K562 (cell line): Measurements from ENCODE around the gene CEP89. TPM values are rescaled to one million over a fixed set of nuclear protein-coding genes. Genes with fewer than 3 reads are reported as not detected.
"Not testable (repeated sequence)": the region's sequence is repeated elsewhere in the genome, so short reads cannot be mapped to it uniquely, and the experiment has no call there.

Source experiments
- ATAC-seq: fragments of 200-7000 bp; cut with Tn5 transposase; 3 replicates; pipeline ENCODE4 v1.9.1; 2020; ENCODE audit warnings: moderate library complexity
- BruUV-seq: library from RNA; stranded (reverse); fragments of 400-500 nt; replicated peaks from 2 replicates; lab custom pipeline; 2021; lab: Mats Ljungman, UMichigan
- CTCF ChIA-PET: fragments of 300-600 bp; formaldehyde crosslinking; extraction: SDS; loops from one replicate; lab custom pipeline; 2021; ENCODE audit warnings: low intra/inter-chr PET ratio; lab: Yijun Ruan, JAX
- POLR2A ChIA-PET: fragments of 300-600, 350-650 bp; sonication (Branson Sonifier 250); formaldehyde crosslinking; extraction: SDS; loops from one replicate; lab custom pipeline; 2021; ENCODE audit warnings: antibody characterized with exemption, inconsistent platforms; lab: Yijun Ruan, JAX
- DNase-seq, 4 experiments: peaks; one replicate each; pipeline versions ENCODE4 v3.0.0 to v3.0.0-alpha.2; 2011 to 2018; ENCODE audit warnings: low spot score in 3 of 4, mixed read lengths in 3 of 4; ENCODE audit errors: extremely low read depth in 1 of 4
- FAIRE-seq: peaks from 2 replicates; lab custom pipeline; 2011; peaks lifted over from hg19 to GRCh38; lab: Jason Lieb, UNC
- H2AFZ ChIP-seq: 2 replicates; pipeline ENCODE4 v1.6.0; 2011; ENCODE audit warnings: low read depth, low read length, control low read depth, inconsistent platforms
- H3K27ac ChIP-seq: fragments of 200-600 bp; 3 replicates; pipeline ENCODE4 v1.8.0; 2011; ENCODE audit warnings: low read depth, mild to moderate bottlenecking, control low read depth, inconsistent platforms, low read length, moderate library complexity, mixed read lengths; ENCODE audit errors: extremely low read depth
- H3K27me3 ChIP-seq, 2 experiments: fragments of 300-600 bp in 1 of 2; 2 replicates in 1 of 2; 3 replicates in 1 of 2; pipeline versions ENCODE4 v1.6.0 to v1.8.0; 2011; ENCODE audit warnings: inconsistent platforms in 2 of 2, low read length in 2 of 2, mild to moderate bottlenecking in 1 of 2, mixed read lengths in 1 of 2, moderate library complexity in 1 of 2; ENCODE audit not compliant: control insufficient read depth in 2 of 2, insufficient read depth in 2 of 2
- H3K36me3 ChIP-seq: fragments of 300-600 bp; 3 replicates; pipeline ENCODE4 v1.8.0; 2011; ENCODE audit warnings: mild to moderate bottlenecking, low read length, inconsistent platforms; ENCODE audit not compliant: control insufficient read depth, insufficient read depth
- H3K4me1 ChIP-seq, 2 experiments: fragments of 200-600 bp in 1 of 2; replicated peaks in 1 of 2; 2 replicates in 1 of 2; 3 replicates in 1 of 2; pipeline versions ENCODE4 v1.5.1 to v1.8.0; 2011; ENCODE audit warnings: inconsistent platforms in 2 of 2, low read length in 2 of 2, mild to moderate bottlenecking in 1 of 2, mixed read lengths in 1 of 2, moderate library complexity in 1 of 2; ENCODE audit not compliant: control insufficient read depth in 2 of 2, insufficient read depth in 2 of 2
- H3K4me2 ChIP-seq: 2 replicates; pipeline ENCODE4 v1.6.1; 2011; ENCODE audit warnings: low read length, control low read depth, inconsistent platforms, mixed read lengths; ENCODE audit not compliant: insufficient read depth
- H3K4me3 ChIP-seq: fragments of 200-600 bp; sonication (generic), shearing (Covaris generic); 2 replicates; pipeline ENCODE4 v1.5.1; 2016; ENCODE audit warnings: control low read depth, inconsistent platforms
- H3K79me2 ChIP-seq: fragments of 200-600 bp; 3 replicates; pipeline ENCODE4 v1.8.0; 2011; ENCODE audit warnings: low read length, inconsistent platforms; ENCODE audit not compliant: control insufficient read depth, insufficient read depth
- H3K9ac ChIP-seq, 2 experiments: 2 replicates each; pipeline versions ENCODE4 v1.6.0 to v1.6.1; 2011; ENCODE audit warnings: low read depth in 2 of 2, low read length in 2 of 2, control low read depth in 1 of 2, inconsistent platforms in 1 of 2, mild to moderate bottlenecking in 1 of 2, mixed read lengths in 1 of 2; ENCODE audit not compliant: insufficient read depth in 1 of 2
- H3K9me1 ChIP-seq: one replicate; pipeline ENCODE4 v1.6.0; 2011; ENCODE audit warnings: inconsistent platforms, mild to moderate bottlenecking, low read length, moderate library complexity; ENCODE audit not compliant: control insufficient read depth, insufficient read depth
- H3K9me3 ChIP-seq: replicated peaks from 2 replicates; pipeline ENCODE4 v1.5.1; 2011; ENCODE audit warnings: low read depth, low read length, inconsistent platforms; ENCODE audit not compliant: control insufficient read depth, insufficient read depth
- H4K20me1 ChIP-seq: replicated peaks from 2 replicates; pipeline ENCODE4 v1.6.1; 2011; ENCODE audit warnings: low read length, inconsistent platforms, mixed read lengths; ENCODE audit not compliant: control insufficient read depth, insufficient read depth
- MIER1 ChIP-seq: fragments of 450-650 bp; IDR thresholded peaks from 2 replicates; pipeline ENCODE4 v1.6.1; 2016; ENCODE audit warnings: antibody characterized with exemption, mild to moderate bottlenecking, low read depth
- WGBS: fragments of 100-300 bp; shearing (Covaris generic); methylation state at CpG from one replicate; pipeline ENCODE4 v1.1.6; 2016; ENCODE audit warnings: low coverage, mixed read lengths; ENCODE audit not compliant: insufficient coverage; ENCODE audit errors: missing lambda C conversion rate; 5-methylcytosine and 5-hydroxymethylcytosine counted together
- in situ Hi-C: fragments of 300-500 bp; cut with MboI; formaldehyde crosslinking; loops from 4 replicates; pipeline ENCODE4 v1.15.0; 2018; ENCODE audit warnings: inconsistent platforms, mixed read lengths
- intact Hi-C: fragments of 100-400 bp; cut with micrococcal nuclease; formaldehyde crosslinking; loops from 2 replicates; pipeline ENCODE4 v1.14.2; 2022
- polyA plus RNA-seq, 8 experiments: library from polyadenylated mRNA; depleted of rRNA in 4 of 8; stranded (reverse) in 5 of 8; unstranded in 3 of 8; fragments of >200 nt; fragmentation: Nextera tagmentation in 2 of 8; fragmentation: Illumina TruSeq in 1 of 8; extraction: Ambion mirVana in 2 of 8; extraction: Trizol in 1 of 8; gene quantifications; 2 replicates each; pipeline versions ENCODE4 v1.2.1 to v1.2.3, GENCODE V29; 2011 to 2014; ENCODE audit warnings: inconsistent platforms in 1 of 8, missing spikeins in 1 of 8
- total RNA-seq, 7 experiments: library from RNA; depleted of rRNA in 6 of 7; stranded (reverse); fragments of >200 nt in 6 of 7; fragmentation: Illumina TruSeq in 2 of 7; extraction: Trizol in 2 of 7; gene quantifications; 2 replicates each; pipeline versions ENCODE4 v1.2.1 to v1.2.3, GENCODE V29; 2011 to 2021; ENCODE audit warnings: low replicate concordance in 1 of 7
- TF ChIP-seq, protein P1 (sequence below), 2 experiments: fragments of 450-650 bp in 1 of 2; sonication (generic) in 1 of 2; formaldehyde crosslinking in 1 of 2; IDR thresholded peaks; 2 replicates each; pipeline versions ENCODE4 v1.7.1 to v1.9.0; 2016 to 2022; ENCODE audit warnings: inconsistent platforms in 1 of 2, mild to moderate bottlenecking in 1 of 2, missing genetic modification reagents in 1 of 2

CEP89 gene
- total and polyA plus RNA-seq, 9 of the 15 experiments (the other 6 are each of a cell fraction or from before 2014, with no cell fraction given): 5.5 to 15.0 (median 7.2) TPM

GRCh38 chr19:32857584-32857983 lies 114.2 kb downstream of the CEP89 start:
- Histone ChIP-seq H3K36me3 (no peaks in the 10 kb centered on the region), H3K4me3 (no peak overlapping the region), H3K9ac (no peak overlapping the region), H3K9me3 (no peaks in the 10 kb centered on the region), H3K4me2 (no peak overlapping the region), H4K20me1 (no peaks in the 10 kb centered on the region), H3K9me1 (no peaks in the 10 kb centered on the region), H3K4me1 (peaks cover 0 to 6% of the 10 kb centered on the region in 2 experiments; a peak in 1 of 5 replicates), H3K27me3 (peaks cover 10 to 38% of the 10 kb centered on the region in 2 experiments; a peak in 4 of 5 replicates), H3K79me2 (no peaks in the 10 kb centered on the region), H2AFZ (no peak overlapping the region), H3K27ac (no peak overlapping the region)
- intact Hi-C loops: no loop called here
- no TSS peak for BruUV-seq
- no peak for ATAC-seq
- WGBS: 13% methylated on average over 5 of the region's 5 CpGs
- ChIA-PET POLR2A (interaction anchor here (0.6 to 1.1 kb wide), 2 partner anchors 9 to 523 kb away, joined by 3 read pairs; no protein-coding TSS in a partner anchor), CTCF (no interaction called here)
- in situ Hi-C loops: no loop called here
- FAIRE-seq: no peak
- DNase-seq: no peak
- no peak for TF ChIP-seq MIER1
- TF ChIP-seq, protein P1, sequence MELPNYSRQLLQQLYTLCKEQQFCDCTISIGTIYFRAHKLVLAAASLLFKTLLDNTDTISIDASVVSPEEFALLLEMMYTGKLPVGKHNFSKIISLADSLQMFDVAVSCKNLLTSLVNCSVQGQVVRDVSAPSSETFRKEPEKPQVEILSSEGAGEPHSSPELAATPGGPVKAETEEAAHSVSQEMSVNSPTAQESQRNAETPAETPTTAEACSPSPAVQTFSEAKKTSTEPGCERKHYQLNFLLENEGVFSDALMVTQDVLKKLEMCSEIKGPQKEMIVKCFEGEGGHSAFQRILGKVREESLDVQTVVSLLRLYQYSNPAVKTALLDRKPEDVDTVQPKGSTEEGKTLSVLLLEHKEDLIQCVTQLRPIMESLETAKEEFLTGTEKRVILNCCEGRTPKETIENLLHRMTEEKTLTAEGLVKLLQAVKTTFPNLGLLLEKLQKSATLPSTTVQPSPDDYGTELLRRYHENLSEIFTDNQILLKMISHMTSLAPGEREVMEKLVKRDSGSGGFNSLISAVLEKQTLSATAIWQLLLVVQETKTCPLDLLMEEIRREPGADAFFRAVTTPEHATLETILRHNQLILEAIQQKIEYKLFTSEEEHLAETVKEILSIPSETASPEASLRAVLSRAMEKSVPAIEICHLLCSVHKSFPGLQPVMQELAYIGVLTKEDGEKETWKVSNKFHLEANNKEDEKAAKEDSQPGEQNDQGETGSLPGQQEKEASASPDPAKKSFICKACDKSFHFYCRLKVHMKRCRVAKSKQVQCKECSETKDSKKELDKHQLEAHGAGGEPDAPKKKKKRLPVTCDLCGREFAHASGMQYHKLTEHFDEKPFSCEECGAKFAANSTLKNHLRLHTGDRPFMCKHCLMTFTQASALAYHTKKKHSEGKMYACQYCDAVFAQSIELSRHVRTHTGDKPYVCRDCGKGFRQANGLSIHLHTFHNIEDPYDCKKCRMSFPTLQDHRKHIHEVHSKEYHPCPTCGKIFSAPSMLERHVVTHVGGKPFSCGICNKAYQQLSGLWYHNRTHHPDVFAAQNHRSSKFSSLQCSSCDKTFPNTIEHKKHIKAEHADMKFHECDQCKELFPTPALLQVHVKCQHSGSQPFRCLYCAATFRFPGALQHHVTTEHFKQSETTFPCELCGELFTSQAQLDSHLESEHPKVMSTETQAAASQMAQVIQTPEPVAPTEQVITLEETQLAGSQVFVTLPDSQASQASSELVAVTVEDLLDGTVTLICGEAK (IDR thresholded peaks at IDR 0.05): peak; percentile 86
- TF ChIP-seq, protein P1 (CRISPR knock-in tag; IDR thresholded peaks at IDR 0.05): no peak

- FAIRE-seq, CTCF ChIA-PET, H3K27ac ChIP-seq, H3K4me3 ChIP-seq, H3K36me3 ChIP-seq, DNase-seq, ATAC-seq, intact Hi-C loops, H3K4me1 ChIP-seq, H3K9ac ChIP-seq, H3K4me2 ChIP-seq, H3K79me2 ChIP-seq, H4K20me1 ChIP-seq, H3K9me3 ChIP-seq, BruUV-seq, H2AFZ ChIP-seq, H3K9me1 ChIP-seq, in situ Hi-C loops: not testable (repeated sequence)
- POLR2A ChIA-PET: interaction anchor here (0.8 to 1.1 kb wide), 2 partner anchors 10 to 44 kb away, joined by 3 read pairs; no protein-coding TSS in a partner anchor
- WGBS: 4% methylated on average over 6 of the region's 7 CpGs
- H3K27me3 ChIP-seq: peaks cover 10 to 32% of the 10 kb centered on the region in 2 experiments; a peak in 4 of 5 replicates
Measured at GRCh38 chr19:32856818-32857217, 114.9 kb downstream of the CEP89 start.
